Osteoblast (primary cell): ENCODE measurements around the gene TUBB8B. TPM values are rescaled to one million over a fixed set of nuclear protein-coding genes. Genes with fewer than 3 reads are reported as not detected.
"Not testable (repeated sequence)": the region's sequence is repeated elsewhere in the genome, so short reads cannot be mapped to it uniquely, and the experiment has no call there.

Source experiments
- DNase-seq: peaks from one replicate; pipeline ENCODE4 v3.0.0; 2011; ENCODE audit warnings: low spot score, mixed read lengths; ENCODE audit not compliant: insufficient read length; ENCODE audit errors: missing footprints
- H2AFZ ChIP-seq: 2 replicates; pipeline ENCODE4 v1.6.0; 2011; ENCODE audit warnings: mild to moderate bottlenecking, low read length
- H3K27ac ChIP-seq: 2 replicates; pipeline ENCODE4 v1.5.1; 2011; ENCODE audit warnings: mild to moderate bottlenecking, low read depth, low read length, moderate library complexity
- H3K27me3 ChIP-seq: 2 replicates; pipeline ENCODE4 v1.6.0; 2012; ENCODE audit warnings: mild to moderate bottlenecking, control low read depth, inconsistent platforms, low read length, moderate library complexity; ENCODE audit not compliant: insufficient read depth
- H3K36me3 ChIP-seq: 2 replicates; pipeline ENCODE4 v1.5.1; 2011; ENCODE audit warnings: mild to moderate bottlenecking, low read length, control low read depth, moderate library complexity; ENCODE audit not compliant: insufficient read depth
- H3K4me1 ChIP-seq: 2 replicates; pipeline ENCODE4 v1.5.1; 2011; ENCODE audit warnings: mild to moderate bottlenecking, low read length, control low read depth, moderate library complexity; ENCODE audit not compliant: insufficient read depth
- H3K4me2 ChIP-seq: 2 replicates; pipeline ENCODE4 v1.6.0; 2011; ENCODE audit warnings: mild to moderate bottlenecking, low read length; ENCODE audit not compliant: insufficient read depth
- H3K4me3 ChIP-seq: fragments of 200-600 bp; sonication (generic); 3 replicates; pipeline ENCODE4 v1.5.1; 2012; ENCODE audit warnings: mild to moderate bottlenecking, low read length, inconsistent platforms; ENCODE audit not compliant: insufficient read depth
- H3K79me2 ChIP-seq: 2 replicates; pipeline ENCODE4 v1.6.0; 2012; ENCODE audit warnings: mild to moderate bottlenecking, low read length, control low read depth, inconsistent platforms; ENCODE audit not compliant: insufficient read depth
- H3K9me3 ChIP-seq: 2 replicates; pipeline ENCODE4 v1.5.1; 2011; ENCODE audit warnings: low read depth, low read length, control low read depth
- H4K20me1 ChIP-seq: 2 replicates; pipeline ENCODE4 v1.6.0; 2012; ENCODE audit warnings: mild to moderate bottlenecking, low read length, control low read depth; ENCODE audit not compliant: insufficient read depth
- total RNA-seq: library from RNA; depleted of rRNA; stranded (reverse); fragments of >200 nt; gene quantifications from 2 replicates; pipeline ENCODE4 v1.2.3, GENCODE V29; 2012

Gene TUBB8B
- not detected in 2 replicates for total RNA-seq

DNA sequence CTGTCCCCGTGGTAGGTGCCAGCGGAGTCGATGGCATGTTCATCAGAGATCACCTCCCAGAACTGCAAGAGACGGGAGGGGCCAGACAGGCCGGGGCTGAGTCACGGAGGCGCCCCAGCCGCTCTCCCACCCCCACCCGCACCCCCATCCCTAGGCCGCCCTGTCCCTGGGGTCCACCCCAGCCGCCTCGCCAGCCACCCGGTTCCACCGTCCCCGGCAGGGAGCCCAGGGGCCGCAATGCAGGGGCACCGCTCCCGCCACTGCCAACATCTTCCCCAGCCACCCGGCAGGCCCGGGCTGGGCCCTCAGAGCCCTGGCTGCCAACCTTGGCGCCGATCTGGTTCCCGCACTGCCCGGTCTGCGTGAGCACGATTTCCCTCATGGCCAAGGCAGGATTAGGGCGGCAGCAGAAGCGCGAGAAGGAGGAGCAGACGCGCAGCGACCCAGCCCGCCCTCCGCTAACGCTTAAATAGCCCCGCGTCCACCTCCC is at the start of gene TUBB8B:
TSS of gene TUBB8B (minus strand) at position 440 of the 490 bp plus-strand sequence. CDS start at position 382, 58 bp downstream.
- not testable (repeated sequence) for H3K4me3 ChIP-seq, H3K27ac ChIP-seq, DNase-seq, H3K4me2 ChIP-seq, H3K79me2 ChIP-seq, H2AFZ ChIP-seq, H3K9me3 ChIP-seq, H4K20me1 ChIP-seq, H3K27me3 ChIP-seq, H3K36me3 ChIP-seq, H3K4me1 ChIP-seq

DNA sequence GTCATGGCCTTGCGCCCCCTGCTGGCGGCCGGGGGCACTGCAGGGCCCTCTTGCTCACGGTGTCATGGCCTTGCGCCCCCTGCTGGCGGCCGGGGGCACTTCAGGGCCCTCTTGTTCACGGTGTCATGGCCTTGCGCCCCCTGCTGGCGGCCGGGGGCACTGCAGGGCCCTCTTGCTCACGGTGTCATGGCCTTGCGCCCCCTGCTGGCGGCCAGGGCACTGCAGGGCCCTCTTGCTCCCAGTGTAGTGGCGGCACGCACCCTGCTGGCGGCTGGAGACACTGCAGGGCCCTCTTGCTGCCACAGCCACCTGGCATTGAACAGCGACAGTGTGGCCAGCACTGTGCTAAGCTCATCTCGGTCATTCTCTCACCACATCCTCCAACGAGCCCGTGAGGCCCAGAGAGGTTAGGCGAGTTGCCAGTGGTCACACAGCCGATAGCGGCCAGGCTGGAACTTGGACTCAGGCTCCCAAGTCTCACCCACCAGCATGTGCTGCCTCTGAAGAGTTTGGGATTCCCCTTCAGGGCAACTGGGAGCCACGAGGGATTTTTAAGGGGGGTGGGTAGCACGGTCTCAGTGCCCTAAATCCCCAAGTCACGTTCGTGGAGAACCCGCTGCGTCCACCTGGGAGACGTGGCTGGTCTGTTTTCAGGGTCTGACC is 48.0 kb upstream of the TUBB8B start:
- H4K20me1 ChIP-seq, H3K4me3 ChIP-seq, DNase-seq, H2AFZ ChIP-seq, H3K27me3 ChIP-seq, H3K27ac ChIP-seq, H3K36me3 ChIP-seq, H3K4me2 ChIP-seq, H3K4me1 ChIP-seq, H3K9me3 ChIP-seq, H3K79me2 ChIP-seq: not testable (repeated sequence)

DNA sequence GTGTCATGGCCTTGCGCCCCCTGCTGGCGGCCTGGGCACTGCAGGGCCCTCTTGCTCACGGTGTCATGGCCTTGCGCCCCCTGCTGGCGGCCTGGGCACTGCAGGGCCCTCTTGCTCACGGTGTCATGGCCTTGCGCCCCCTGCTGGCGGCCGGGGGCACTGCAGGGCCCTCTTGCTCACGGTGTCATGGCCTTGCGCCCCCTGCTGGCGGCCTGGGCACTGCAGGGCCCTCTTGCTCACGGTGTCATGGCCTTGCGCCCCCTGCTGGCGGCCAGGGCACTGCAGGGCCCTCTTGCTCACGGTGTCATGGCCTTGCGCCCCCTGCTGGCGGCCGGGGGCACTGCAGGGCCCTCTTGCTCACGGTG is 47.3 kb upstream of the TUBB8B start:
- not testable (repeated sequence) for H3K4me1 ChIP-seq, DNase-seq, H2AFZ ChIP-seq, H3K9me3 ChIP-seq, H3K4me2 ChIP-seq, H3K27ac ChIP-seq, H3K79me2 ChIP-seq, H3K36me3 ChIP-seq, H4K20me1 ChIP-seq, H3K27me3 ChIP-seq, H3K4me3 ChIP-seq

DNA sequence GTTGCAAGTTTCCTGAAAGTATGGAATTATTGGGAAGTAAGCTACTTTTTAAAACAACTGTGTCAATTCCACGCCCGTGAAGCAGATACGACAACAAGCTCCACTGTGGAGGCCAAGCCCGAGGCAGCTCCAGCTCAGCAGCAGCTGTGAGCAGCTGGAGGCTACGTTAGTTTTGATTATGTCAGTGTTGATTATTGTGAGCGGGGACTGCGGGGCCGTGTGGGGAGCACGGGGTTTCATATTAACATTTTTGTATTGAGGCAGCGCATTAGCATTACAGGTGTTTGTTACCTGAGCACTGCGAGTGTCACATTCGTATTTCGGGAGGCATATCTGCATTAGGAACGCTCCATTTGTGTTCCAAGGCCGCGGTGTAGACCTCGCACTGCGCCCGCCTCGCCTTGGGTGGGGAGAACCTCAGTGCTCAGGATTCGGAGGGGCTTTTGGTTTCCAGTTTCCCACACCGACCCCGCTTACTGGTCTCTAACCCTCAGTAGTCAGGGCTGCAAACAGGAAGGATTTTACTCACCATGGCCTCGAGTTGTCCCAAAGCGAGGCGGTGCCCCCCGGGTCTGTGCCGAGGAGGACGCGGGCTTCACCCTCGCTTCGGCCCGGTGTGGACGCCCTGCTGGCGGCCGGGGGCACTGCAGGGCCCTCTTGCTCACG is 46.8 kb upstream of the TUBB8B start:
- DNase-seq, H3K36me3 ChIP-seq, H2AFZ ChIP-seq, H3K4me1 ChIP-seq, H3K4me2 ChIP-seq, H3K9me3 ChIP-seq, H4K20me1 ChIP-seq, H3K4me3 ChIP-seq, H3K27ac ChIP-seq, H3K27me3 ChIP-seq, H3K79me2 ChIP-seq: not testable (repeated sequence)

DNA sequence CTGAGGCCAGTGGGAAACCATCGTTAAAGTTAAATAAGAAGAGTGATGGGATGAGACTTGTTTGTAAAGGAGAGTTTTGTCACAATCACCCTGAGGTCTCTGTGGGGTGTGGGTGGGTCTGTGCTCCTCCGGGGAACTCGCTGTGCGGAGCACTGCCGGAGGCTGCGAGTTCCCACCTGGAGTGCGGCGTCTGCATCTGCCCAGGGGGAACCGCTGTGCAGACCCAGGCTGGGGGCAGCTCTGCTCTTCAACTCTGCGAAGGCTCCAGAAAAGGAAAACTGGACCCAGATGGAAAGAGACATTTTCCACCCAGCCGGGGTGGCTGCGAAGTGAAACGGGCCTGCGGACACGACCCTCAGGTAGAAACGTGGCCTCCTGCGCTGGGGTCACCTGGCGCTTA is 46.2 kb upstream of the TUBB8B start:
- H4K20me1 ChIP-seq, H3K36me3 ChIP-seq, H2AFZ ChIP-seq, H3K9me3 ChIP-seq, H3K27me3 ChIP-seq, H3K4me2 ChIP-seq, H3K27ac ChIP-seq, DNase-seq, H3K79me2 ChIP-seq, H3K4me1 ChIP-seq, H3K4me3 ChIP-seq: not testable (repeated sequence)

DNA sequence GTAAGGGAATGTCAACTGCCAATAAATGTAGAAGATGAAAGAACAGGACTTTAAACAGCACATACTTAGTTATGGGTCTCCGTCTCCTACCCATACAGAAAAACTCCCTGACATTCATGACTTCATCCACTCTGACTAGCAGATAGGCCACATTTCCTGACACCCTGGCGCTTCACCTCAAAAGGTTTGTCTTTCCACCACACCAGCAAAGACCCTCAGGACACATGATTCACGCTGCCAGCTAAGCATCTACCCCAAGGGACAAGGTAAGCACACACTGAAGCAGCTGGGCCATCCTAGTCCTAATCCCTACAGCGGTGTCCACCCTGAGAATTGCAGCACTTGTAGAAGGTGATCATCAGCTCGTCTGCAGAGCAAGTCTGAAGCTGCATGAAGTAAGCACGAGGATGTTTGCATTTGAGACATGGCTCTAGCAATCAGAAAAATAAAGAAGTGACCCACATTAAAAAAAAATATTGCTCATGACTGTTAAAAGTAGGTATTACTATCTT is 44.5 kb upstream of the TUBB8B start:
- not testable (repeated sequence) for H3K4me1 ChIP-seq, H3K79me2 ChIP-seq, H3K27me3 ChIP-seq, H3K9me3 ChIP-seq, H4K20me1 ChIP-seq, H2AFZ ChIP-seq, H3K4me3 ChIP-seq, H3K27ac ChIP-seq, H3K36me3 ChIP-seq, DNase-seq, H3K4me2 ChIP-seq

DNA sequence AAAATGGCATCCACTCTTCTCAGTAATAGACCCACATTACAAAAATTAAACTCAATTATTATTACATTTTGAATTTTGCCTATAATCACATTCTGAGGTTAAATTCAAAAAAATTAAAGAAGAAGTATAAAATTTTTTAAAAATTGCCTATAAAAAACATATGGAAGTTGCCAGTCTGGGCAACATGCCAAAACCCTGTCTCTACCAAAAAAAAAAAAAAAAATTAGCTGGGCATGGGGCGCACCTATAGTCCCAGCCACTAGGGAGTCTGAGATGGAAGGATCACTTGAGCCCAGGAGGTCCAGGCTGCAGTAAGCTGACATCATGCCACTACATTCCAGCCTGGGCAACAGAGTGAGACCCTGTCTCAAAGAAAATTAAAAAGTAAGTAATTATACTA is 42.1 kb upstream of the TUBB8B start:
- H3K36me3 ChIP-seq, H3K4me2 ChIP-seq, H3K4me3 ChIP-seq, H3K27ac ChIP-seq, H3K27me3 ChIP-seq, H4K20me1 ChIP-seq, H3K79me2 ChIP-seq, DNase-seq, H3K4me1 ChIP-seq, H2AFZ ChIP-seq, H3K9me3 ChIP-seq: not testable (repeated sequence)

DNA sequence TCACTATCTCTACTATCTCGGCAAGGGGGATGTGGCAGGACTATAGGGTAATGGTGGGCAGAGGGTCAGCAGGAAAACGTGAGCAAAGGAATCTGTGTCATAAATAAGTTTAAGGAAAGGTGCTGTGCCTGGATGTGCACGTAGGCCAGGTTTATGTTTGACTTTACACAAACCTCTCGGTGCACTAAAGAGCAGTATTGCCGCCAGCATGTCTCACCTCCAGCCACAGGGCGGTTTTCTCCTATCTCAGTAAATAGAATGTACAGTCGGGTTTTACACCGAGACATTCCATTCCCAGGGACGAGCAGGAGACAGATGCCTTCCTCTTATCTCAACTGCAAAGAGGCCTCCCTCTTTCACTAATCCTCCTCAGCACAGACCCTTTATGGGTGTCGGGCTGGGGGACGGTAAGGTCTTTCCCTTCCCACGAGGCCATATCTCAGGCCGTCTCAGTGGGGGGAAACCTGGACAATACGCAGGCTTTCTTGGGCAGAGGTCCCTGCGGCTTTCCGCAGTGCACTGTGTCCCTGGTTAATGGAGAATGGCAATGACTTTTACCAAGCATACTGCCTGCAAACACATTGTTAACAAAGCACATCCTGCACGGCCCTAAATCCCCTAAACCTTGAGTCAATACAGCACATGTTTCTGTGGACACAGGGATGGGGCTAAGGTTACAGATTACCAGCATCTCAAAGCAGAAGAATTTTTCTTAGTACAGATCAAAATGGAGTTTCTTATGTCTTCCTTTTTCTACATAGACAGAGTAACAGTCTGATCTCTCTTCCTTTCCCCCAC is 41.2 kb upstream of the TUBB8B start:
- H3K4me1 ChIP-seq, H3K27ac ChIP-seq, H3K9me3 ChIP-seq, H3K79me2 ChIP-seq, H3K4me3 ChIP-seq, H4K20me1 ChIP-seq, H3K4me2 ChIP-seq, H3K27me3 ChIP-seq, H2AFZ ChIP-seq, DNase-seq, H3K36me3 ChIP-seq: not testable (repeated sequence)
